Amygdala (tissue), 56 donors: ENCODE results near the gene CAMSAP1.

Experiments
- DNase-seq, 56 donors: peaks; one replicate each; lab custom pipeline; 2025; lab: John Stamatoyannopoulos, UW

The CAMSAP1 gene

DNA sequence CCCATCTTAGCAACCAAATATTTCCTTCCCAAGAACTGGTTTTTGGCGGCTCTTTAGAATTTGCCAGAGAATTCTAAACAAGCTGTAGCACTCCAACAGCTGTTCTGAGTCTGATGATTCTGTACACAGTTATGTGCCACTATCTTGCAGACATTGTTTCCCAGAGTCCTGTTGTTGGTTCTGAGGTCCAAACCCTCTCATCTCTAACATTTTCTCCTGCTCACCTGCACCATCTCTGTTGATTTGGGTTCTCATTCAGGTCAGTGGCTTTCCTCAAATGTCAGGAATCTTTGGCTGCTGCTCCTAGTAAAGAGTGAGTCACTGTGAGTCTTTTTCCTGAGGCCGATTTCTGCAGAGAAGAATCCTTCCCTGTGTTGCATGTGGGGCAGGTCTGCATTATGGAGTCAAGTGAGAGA is 50.0 kb downstream of the CAMSAP1 start:
- no peak for DNase-seq

DNA sequence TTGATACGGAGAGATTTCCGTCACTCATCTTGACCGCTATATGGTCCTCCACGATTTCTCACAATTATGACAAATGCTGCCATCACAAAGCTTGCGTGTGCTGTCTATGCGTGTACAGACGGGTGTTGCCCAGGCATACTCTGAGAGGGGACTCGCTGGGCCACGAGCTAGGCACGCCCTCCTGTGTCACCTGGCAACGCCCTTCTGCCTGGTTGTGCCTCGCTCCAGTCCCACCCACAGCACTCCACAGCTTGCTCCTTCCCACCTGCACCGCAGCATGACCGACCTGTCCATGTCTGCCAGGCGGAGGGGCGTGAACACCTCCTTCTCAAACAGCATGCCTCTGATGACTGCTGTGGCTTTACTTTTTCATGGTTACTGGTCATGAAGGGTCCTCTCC is 55.6 kb downstream of the CAMSAP1 start:
- no peak for DNase-seq

DNA sequence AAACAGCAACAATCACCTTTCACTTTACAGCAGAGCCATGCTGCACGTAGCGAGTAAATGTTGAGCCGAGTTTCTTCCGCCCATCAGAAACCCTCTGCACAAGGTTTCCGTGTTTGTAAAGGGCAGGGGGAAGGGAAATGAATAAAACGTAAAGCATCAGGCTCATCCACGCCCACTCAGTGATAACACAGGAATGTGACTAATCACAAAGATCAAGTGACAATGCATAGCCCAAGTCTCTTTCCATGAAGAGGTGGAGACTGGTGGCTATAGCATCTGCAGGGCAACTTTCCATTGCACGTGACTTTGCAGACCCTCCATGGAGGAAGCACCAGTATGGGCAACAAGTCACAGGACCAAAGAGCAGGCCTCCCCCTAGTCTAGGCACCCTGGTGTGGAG is 56.6 kb downstream of the CAMSAP1 start:
- DNase-seq = no peak

DNA sequence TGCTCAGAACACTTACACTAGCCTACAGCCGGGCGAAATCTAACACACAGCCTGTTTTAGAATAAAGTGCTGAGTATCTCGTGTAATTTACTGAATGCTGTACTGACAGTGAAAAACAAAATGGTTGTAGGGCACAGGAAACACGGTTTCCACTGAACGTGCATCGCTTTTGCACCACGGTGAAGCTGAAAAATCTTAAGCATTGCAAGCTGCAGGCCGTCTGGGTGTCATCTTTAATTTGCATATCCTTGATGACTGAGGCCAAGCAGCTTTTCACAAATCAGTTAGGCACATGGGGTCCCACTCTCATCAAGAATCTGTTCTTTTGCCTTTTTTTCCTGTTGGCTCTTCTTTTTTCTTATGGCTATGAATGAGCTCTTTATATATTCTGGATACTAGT is 58.2 kb downstream of the CAMSAP1 start:
- DNase-seq = no peak

DNA sequence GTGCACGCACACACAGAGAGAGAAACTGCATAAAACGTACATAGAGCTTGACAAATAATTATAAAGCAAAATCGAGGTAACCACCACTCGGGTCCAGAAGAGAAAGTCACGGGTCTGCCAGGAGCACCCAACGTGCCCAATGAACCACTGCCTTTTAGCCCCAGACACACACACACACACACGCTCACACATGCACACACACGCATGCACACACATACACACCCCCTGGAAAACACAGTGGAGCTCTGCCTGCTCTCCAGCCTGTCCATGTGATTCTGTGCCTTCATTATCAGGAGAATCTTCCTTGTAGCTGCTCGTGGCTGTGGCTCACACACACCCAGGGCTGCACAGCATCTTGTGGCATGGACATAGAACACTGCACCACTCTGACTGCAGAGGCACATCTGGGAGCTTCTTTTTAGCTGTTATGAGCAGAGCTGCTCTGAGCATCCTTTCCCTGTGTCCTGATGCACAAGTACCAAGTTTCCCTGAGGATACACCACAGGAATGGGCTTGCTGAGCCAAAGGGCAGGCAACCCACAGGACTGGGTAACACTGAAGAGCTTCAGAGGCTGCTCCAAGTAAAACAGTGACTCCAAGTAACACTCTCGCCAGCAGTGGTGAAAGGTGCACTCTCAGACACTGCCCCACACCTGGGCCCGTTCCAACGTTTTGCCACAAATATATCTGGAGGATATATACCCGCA is 58.9 kb downstream of the CAMSAP1 start:
- DNase-seq = no peak

DNA sequence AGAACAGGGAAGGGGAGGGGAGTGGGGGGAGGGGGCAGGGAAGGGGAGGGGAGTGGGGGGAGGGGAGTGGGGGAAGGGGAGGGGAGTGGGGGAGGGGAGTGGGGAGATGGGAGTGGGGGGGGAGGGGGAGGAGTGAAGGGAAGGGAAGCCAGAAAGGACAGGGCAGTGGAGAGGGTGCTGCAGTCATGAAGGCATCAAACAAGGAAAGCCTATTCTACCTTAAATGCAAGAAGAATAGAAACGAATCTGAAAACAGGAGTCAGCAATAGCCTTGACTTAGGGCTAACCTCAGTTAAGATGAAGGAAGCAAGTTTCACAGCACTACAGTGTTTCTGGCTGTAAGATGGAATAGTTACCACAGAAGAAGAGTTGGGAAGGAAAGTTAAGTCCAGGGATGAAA is 59.5 kb downstream of the CAMSAP1 start:
- no peak for DNase-seq

DNA sequence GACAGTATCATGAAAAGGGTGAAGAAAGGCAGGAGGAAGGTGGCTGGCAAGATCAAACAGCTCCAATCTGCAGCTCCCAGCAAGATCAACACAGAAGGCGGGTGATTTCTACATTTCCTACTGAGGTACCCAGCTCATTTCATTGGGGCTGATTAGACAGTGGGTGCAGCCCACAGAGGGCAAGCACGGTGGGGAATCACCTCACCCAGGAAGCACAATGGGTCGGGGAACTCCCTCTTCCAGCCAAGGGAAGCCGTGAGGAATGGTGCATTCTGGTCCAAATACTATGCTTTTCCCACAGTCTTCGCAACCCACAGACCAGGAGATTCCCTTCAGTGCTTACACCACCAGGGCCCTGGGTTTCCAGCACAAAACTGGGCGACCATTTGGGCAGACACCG is 66.8 kb downstream of the CAMSAP1 start:
- no peak for DNase-seq

DNA sequence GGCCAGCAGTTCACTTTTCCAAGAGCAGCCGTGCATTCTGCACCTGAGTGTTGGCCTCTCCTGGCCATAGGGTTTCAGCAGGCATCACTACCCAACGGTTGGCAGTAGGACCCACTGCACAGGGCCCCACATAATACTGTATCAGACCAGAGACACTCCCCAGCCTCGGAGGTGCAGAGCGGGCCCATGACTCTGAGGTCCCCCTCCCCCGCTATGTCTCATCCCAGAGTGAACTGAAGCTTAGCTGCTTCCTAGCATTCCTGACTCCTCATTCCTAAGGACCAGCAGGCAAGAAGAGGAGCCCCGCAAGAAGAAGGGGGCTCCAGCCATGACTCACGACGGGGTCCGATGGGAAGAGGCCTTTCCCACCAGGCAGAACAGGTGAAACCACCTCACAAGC is 67.2 kb downstream of the CAMSAP1 start:
- no peak for DNase-seq

DNA sequence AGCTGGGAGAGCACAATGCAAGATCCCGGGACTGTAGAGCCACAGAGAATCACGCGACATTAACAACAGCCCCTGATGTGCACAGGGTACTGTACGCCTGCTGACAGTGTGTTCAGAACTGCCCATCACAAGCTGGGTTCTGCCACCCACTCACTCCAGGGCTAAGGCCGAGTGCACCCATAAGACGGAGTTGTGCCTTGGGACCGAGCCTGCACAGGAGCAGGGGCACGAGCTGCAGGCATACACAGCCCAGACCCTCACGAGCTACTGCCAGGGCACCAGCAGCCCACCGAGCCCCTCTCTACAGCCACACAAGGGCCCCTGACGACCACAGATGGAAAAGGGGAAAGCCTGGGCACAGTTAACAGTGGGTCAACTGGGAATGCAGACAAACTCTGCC is 67.8 kb downstream of the CAMSAP1 start:
- DNase-seq = no peak

DNA sequence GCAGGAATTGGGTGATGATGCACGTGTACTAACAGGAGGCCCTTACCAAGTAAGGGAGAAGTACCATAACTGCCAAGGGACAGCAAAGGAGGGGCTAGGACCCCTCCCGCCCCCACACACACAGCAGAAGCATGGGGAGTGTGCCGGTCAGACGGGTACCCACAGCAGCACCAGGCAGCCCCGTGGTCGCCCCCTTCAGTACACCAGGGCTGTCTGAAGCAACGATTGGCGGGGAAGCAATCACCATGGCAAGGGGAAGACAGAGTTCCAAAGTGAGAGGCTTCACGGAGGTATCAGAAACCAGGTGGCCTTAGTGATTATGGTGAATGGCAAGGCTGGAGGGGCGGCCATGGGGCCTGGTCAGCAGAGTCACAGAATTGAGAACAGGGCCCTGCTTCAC is 72.2 kb downstream of the CAMSAP1 start:
- DNase-seq = no peak

DNA sequence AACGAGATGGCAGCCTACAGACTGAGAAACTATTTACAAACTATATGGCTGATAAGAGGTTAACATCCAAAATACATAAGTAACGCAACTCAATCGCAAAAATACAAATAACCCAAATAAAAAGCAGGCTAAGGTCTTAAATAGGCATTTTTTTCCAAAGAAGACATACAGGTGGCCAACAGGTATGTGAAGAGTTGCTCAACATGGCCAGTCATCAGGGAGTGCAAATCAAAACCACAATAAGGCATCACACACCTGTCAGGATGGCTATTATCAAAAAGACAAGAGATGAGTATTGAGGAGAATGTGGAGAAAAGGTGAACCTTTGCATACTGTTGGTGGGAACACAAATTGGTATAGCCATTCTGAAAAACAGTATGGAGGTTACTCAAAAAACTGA is 73.5 kb downstream of the CAMSAP1 start:
- no peak for DNase-seq

DNA sequence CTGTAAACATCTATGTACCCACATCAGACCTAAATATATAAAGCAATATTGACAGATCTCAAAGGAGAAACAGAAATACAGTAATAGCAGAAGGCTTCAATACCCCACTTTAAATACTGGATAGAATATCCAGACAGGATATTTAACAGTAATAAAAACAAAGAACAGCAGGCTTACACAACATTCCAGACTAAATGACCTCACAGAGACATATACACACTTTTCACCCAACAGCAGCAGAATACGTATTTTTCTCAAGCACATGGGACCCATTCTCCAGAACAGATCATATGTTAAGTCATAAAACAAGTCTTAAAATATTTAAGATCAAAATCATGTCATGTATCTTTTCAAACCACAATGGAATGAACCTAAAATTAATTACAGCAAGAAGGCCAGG is 76.8 kb downstream of the CAMSAP1 start:
- DNase-seq = no peak

DNA sequence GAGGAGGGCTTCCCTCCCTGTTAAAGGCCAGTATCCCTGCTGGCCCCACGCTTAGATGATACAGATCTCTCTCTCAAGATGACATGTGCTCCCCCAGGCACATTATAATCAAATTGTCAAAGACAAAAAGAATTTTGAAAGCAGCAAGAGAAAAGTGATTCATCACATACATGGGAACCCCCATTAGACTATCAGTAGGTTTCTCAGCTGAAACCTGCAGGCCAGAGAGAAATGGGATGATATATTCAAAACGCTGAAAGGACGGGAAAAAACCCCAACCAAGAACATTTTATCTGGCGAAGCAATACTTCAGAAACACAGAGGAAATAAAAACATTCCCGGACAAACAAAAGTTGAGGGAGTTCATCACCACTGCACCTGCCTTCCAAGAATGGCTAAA is 78.7 kb downstream of the CAMSAP1 start:
- DNase-seq = no peak

DNA sequence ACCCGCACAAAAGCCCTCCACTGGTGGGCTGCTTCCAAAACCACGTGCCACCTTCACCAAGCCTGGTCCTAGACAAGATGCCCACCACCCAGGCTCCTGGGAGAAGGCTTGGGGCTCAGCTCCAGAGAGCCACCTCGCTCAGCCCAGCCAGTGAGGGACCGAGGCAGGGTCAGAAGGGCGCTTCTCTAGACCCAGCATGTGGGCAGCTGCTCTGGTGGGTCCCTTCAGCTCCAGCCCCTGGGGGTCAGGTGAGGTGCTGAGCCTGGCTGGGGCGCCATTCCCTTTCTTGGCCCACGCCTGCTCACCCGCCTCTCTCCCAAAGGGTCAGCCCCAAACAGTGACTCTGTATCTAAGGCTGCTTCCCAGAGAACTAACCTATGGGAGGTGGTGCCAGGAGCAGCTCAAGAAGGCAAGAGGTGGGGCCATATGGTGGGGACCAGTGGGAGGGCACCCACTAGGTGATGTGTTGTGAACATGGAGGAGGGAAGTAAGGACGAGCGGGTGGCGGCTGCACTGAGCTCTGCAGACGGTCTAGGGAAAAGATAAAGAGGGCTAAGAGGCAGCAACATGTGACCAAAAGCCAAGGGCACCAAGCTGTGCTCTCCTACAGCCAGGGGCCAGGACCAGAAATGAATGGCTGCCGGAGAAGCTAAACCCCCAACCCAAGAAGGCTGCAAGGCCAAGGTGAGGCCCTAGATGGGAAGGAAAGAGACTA is 79.3 kb downstream of the CAMSAP1 start:
- no peak for DNase-seq

DNA sequence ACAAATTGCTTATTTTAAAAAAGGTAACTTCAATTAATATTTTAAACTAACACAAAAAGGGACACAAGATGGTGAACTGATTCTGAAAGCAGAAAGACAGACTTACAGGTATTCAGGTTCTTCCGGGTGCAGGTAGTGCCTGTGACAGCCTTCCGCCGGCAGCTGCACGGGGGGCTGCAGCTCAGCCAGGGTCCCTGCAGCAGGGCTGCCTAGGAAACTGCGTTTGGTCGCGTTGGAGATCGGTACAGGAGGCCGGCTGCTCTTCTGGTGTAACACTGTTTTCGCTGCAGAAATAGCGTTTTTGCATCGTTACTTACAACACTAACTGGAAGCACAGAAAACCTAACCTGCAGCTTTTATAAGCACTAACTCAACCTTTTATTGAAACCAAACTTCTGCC is 80.0 kb downstream of the CAMSAP1 start:
- DNase-seq = no peak

DNA sequence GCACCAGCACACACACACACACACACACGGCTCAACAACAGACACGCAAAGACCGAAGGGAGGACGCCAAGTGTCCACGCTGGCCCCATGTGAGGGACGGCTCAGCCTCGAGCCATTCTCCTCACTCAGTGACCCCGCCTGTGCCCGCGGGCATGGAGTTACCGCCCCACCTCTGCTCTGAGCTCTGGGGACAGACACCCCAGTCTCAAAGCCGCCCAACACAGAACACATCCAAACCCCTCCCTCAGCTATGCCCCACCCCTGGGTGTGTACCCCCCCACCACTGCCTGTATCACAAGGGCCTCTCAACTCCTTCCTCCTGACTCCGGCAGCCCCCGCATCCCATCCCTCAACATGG is 81.2 kb downstream of the CAMSAP1 start:
- no peak for DNase-seq

DNA sequence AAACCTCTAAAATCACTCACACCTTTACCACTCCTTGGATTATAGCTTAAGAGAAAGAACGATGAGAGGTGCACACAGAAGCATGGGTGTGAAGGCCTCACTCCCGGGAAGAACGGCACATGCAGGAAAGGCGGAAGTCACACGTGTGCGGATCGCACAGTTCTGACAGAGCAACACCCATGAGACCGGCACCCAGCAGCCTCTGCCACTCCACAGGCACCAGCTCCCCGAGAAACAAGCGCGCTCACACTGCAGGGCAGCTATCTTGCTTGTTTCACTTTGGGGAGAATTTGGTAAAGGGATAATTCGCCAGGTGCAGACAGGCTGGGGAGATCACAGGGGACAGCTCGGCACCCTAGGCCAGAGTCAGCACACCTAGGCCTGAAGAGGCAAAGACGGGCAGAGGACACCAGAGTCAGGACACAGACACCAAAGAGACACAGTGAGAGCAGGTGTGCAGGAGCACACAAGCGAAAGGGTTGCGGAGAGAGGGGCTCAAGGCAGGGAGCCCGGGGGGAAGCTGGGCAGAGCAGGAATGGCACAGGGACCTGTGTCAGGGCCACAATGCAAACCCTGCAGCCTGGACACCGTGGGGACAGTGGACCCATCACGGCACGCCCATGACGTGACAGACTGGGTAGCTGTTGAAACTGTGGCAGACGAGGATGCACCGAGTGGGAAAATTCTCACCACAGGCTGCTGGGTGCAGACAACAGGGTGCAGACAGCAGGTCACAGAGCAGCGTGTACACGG is 81.7 kb downstream of the CAMSAP1 start:
- DNase-seq = no peak

DNA sequence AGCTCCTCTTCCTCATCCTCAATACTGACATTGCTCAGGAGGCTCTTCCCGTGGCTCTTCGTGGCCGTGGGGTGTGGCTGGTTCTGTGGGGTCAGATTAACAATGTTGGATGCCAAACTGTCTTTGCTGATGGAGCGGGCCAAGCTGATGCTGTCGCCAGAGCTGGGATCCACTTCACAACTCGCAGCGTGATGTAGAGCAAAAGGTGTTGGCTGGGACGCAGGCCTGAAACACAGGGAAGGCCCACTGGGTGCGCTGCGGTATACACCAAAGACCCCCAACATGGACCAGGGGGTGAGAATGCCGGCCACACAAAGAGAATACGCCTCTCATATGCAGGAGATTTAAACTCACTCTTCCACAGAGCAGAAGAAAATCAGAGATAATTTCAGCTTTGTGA is 84.3 kb downstream of the CAMSAP1 start:
- DNase-seq = no peak

DNA sequence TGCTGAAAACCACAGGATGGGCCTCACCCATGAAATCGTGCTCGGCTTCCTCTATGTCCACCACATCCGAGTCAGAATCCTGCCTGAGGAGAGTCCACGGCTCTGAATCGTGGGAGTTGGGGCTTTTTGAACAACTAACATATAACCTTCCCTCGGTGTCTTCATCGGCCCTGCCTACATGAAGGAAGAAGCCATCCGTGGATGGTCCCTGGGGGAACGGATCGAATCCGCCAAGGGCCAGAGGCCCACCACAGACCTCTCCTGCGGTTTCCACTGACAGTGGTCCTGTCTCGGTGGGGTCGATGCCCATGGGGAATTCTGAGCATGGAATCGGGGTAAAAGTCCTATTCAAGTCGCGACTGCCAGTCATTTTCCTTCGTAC is 85.0 kb downstream of the CAMSAP1 start:
- no peak for DNase-seq

DNA sequence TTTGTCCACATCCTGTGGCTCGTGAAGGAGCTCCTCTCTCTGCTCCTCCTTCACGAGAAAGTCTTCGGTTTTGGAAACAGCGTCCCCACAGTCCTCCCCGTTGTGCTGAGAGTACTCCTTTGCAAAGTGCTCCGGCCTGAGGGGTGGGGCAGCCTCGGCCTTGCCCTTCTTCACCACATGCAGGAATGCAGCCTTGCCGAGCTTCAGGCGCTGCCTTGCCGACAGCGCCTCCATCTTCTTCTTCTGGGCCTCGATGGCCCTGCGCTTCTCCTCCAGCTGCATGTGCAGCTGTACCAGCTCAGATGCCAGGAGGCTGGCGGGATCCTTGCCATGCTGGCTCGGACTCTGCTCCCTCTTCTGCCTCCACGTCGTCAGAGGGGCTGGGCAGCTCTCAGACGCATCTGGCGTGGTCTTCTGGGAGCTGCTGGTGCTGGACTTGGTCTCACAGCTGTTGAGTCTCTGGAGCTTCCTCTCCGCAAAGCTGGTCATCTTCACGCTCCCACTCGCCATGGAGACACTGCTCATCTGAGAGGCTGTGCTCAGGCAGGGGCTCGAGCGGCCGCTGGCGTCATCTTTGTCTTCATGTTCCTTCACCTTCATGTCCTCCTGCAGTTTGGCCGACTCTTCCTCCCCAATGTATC is 85.5 kb downstream of the CAMSAP1 start:
- DNase-seq = no peak

DNA sequence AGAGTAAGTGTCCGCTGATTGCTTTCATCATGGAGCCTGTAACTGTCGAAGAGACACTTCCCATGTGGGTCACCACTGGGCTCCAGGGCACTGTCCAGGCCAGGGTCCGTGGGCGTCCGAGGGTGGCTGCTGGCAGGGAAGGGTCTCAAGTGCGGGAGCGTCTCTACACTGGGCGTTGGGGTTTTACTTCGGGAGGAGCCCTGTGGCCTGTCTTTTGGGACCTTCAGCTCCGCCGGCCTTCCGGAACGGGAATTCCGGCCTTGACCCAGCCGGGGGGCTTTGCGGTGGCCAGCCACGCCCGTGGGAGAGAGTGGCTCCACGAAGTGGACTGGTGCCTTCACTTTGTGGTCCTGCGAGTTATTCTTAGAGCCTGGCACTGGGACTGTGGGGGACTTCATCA is 86.2 kb downstream of the CAMSAP1 start:
- DNase-seq = no peak
